PC-3 (cell line): ENCODE data around the gene BTN1A1. TPM values are rescaled to one million over a fixed set of nuclear protein-coding genes. Genes with fewer than 3 reads are reported as not detected.

ENCODE experiments used
- ATAC-seq: fragments of 200-7000 bp; cut with Tn5 transposase; 2 replicates; pipeline ENCODE4 v1.9.1; 2020; ENCODE audit warnings: mild to moderate bottlenecking, moderate library complexity
- BruUV-seq: library from RNA; stranded (reverse); fragments of 400-500 nt; replicated peaks from 2 replicates; lab custom pipeline; 2021; lab: Mats Ljungman, UMichigan
- CTCF ChIA-PET: fragments of 300-600 bp; sonication (Branson Sonifier 250); formaldehyde crosslinking; loops from one replicate; lab custom pipeline; 2022; ENCODE audit warnings: antibody characterized with exemption; lab: Charles Lee
- POLR2A ChIA-PET: fragments of 300-600 bp; sonication (Branson Sonifier 250); formaldehyde crosslinking; loops from one replicate; lab custom pipeline; 2022; ENCODE audit warnings: antibody characterized with exemption; ENCODE audit not compliant: unreplicated experiment; lab: Charles Lee
- DNase-seq: peaks from one replicate; pipeline ENCODE4 v3.0.0-alpha.2; 2015
- H2AFZ ChIP-seq: fragments of 300-600 bp; sonication (generic); 2 replicates; pipeline ENCODE4 v1.6.0; 2016; ENCODE audit warnings: antibody characterized with exemption, low read length
- H3F3A ChIP-seq: fragments of 300-600 bp; sonication (generic); one replicate; pipeline ENCODE4 v1.6.0; 2017; ENCODE audit warnings: antibody characterized with exemption, low read length, control low read depth, mild to moderate bottlenecking; ENCODE audit not compliant: unreplicated experiment
- H3K27ac ChIP-seq: fragments of 300-600 bp; sonication (generic); 2 replicates; pipeline ENCODE4 v1.5.1; 2016; ENCODE audit warnings: mild to moderate bottlenecking, low read length
- H3K27me3 ChIP-seq: fragments of 300-600 bp; sonication (generic); 2 replicates; pipeline ENCODE4 v1.6.1; 2016; ENCODE audit warnings: low read length, mixed read lengths
- H3K36me3 ChIP-seq: fragments of 300-600 bp; sonication (generic); 2 replicates; pipeline ENCODE4 v1.6.1; 2016; ENCODE audit warnings: low read depth, mixed run types, low read length, mixed read lengths
- H3K4me1 ChIP-seq: fragments of 300-600 bp; sonication (generic); 2 replicates; pipeline ENCODE4 v1.5.1; 2016; ENCODE audit warnings: low read length; ENCODE audit not compliant: insufficient read depth
- H3K4me2 ChIP-seq: fragments of 300-600 bp; sonication (generic); 2 replicates; pipeline ENCODE4 v1.6.0; 2016; ENCODE audit warnings: low read length
- H3K4me3 ChIP-seq: fragments of 300-600 bp; sonication (generic); 2 replicates; pipeline ENCODE4 v1.5.1; 2016; ENCODE audit warnings: mild to moderate bottlenecking, low read length, mixed read lengths
- H3K79me2 ChIP-seq: fragments of 300-600 bp; sonication (generic); 2 replicates; pipeline ENCODE4 v1.6.1; 2017; ENCODE audit warnings: low read length, mixed read lengths
- H3K9ac ChIP-seq: fragments of 300-600 bp; sonication (generic); 2 replicates; pipeline ENCODE4 v1.6.0; 2016; ENCODE audit warnings: mild to moderate bottlenecking, low read length
- H3K9me2 ChIP-seq: fragments of 300-600 bp; sonication (generic); replicated peaks from 2 replicates; pipeline ENCODE4 v1.6.1; 2016; ENCODE audit warnings: mixed run types, low read length, mixed read lengths
- H3K9me3 ChIP-seq: fragments of 300-600 bp; sonication (generic); 2 replicates; pipeline ENCODE4 v1.6.1; 2016; ENCODE audit warnings: low read length, mixed read lengths
- H4K20me1 ChIP-seq: fragments of 300-600 bp; sonication (generic); 2 replicates; pipeline ENCODE4 v1.6.1; 2016; ENCODE audit warnings: low read length, mixed read lengths
- EZH2 ChIP-seq: fragments of 300-600 bp; sonication (generic); IDR thresholded peaks from one replicate; pipeline ENCODE4 v1.6.1; 2017; ENCODE audit warnings: antibody characterized with exemption, mild to moderate bottlenecking, low read length; ENCODE audit not compliant: unreplicated experiment
- EZH2phosphoT487 ChIP-seq: fragments of 300-600 bp; sonication (generic); IDR thresholded peaks from 2 replicates; pipeline ENCODE4 v1.6.1; 2018; ENCODE audit warnings: mild to moderate bottlenecking, antibody characterized with exemption, low read length, borderline replicate concordance
- intact Hi-C: fragments of 100-400 bp; cut with micrococcal nuclease; formaldehyde crosslinking; loops from 2 replicates; pipeline ENCODE4 v1.9.0; 2023
- total RNA-seq: library from RNA; depleted of rRNA; stranded (reverse); fragments of >200 nt; gene quantifications from 2 replicates; pipeline ENCODE4 v1.2.3, GENCODE V29; 2014
- TF ChIP-seq, protein P1 (sequence below): fragments of 300-600 bp; sonication (generic); conservative IDR thresholded peaks from 2 replicates; pipeline ENCODE4 v1.5.1; 2017; ENCODE audit warnings: antibody characterized with exemption, low read depth, mild to moderate bottlenecking, low read length

BTN1A1 gene
- total RNA-seq, 1 experiment from 2014 or later: not detected

- intact Hi-C loops: loop anchor here (2.0 kb wide), 2 partner anchors 16 to 48 kb away; no protein-coding TSS in a partner anchor
- BruUV-seq: TSS peak; percentile 96
- TF ChIP-seq, protein P1, sequence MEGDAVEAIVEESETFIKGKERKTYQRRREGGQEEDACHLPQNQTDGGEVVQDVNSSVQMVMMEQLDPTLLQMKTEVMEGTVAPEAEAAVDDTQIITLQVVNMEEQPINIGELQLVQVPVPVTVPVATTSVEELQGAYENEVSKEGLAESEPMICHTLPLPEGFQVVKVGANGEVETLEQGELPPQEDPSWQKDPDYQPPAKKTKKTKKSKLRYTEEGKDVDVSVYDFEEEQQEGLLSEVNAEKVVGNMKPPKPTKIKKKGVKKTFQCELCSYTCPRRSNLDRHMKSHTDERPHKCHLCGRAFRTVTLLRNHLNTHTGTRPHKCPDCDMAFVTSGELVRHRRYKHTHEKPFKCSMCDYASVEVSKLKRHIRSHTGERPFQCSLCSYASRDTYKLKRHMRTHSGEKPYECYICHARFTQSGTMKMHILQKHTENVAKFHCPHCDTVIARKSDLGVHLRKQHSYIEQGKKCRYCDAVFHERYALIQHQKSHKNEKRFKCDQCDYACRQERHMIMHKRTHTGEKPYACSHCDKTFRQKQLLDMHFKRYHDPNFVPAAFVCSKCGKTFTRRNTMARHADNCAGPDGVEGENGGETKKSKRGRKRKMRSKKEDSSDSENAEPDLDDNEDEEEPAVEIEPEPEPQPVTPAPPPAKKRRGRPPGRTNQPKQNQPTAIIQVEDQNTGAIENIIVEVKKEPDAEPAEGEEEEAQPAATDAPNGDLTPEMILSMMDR: no peak
- TF ChIP-seq EZH2 (no peak), EZH2phosphoT487 (no peak)
- Histone ChIP-seq H3K27ac (peak overlapping the region; percentile 63), H3K27me3 (no peaks in the 10 kb centered on the region), H2AFZ (peak overlapping the region; percentile 93), H3K4me1 (peaks cover 15% of the 10 kb centered on the region), H4K20me1 (no peaks in the 10 kb centered on the region), H3K9me2 (no peaks in the 10 kb centered on the region), H3K4me3 (peak overlapping the region; percentile 61), H3K4me2 (peak overlapping the region; percentile 77), H3K36me3 (no peaks in the 10 kb centered on the region), H3F3A (no peaks in the 10 kb centered on the region), H3K79me2 (no peaks in the 10 kb centered on the region), H3K9me3 (no peaks in the 10 kb centered on the region), H3K9ac (peak overlapping the region; percentile 48)
- CTCF ChIA-PET: no interaction called here
- no peak for DNase-seq
- POLR2A ChIA-PET: no interaction called here
- peak; percentile 19 for ATAC-seq
These were observed 20.2 kb downstream of the BTN1A1 start for GRCh38 chr6:26520237-26520849.

GRCh38 chr6:26520850-26521599 is 20.9 kb downstream of the BTN1A1 start:
- ChIA-PET POLR2A (interaction anchor here (0.7 kb wide), 1 partner anchor 49 kb away, joined by 4 read pairs; no protein-coding TSS in a partner anchor), CTCF (no interaction called here)
- DNase-seq: peak; percentile 81
- peak; percentile 92 for ATAC-seq
- Histone ChIP-seq H3K36me3 (no peaks in the 10 kb centered on the region), H3K4me1 (peaks cover 15% of the 10 kb centered on the region), H2AFZ (peak overlapping the region; percentile 92), H3K27ac (no peak overlapping the region), H3K9me2 (no peaks in the 10 kb centered on the region), H3K79me2 (no peaks in the 10 kb centered on the region), H3F3A (no peaks in the 10 kb centered on the region), H3K4me3 (peak overlapping the region; percentile 75), H3K4me2 (peak overlapping the region; percentile 84), H3K9ac (peak overlapping the region; percentile 57), H4K20me1 (no peaks in the 10 kb centered on the region), H3K9me3 (no peaks in the 10 kb centered on the region), H3K27me3 (no peaks in the 10 kb centered on the region)
- intact Hi-C loops: loop anchor here (2.0 kb wide), 2 partner anchors 16 to 48 kb away; no protein-coding TSS in a partner anchor
- BruUV-seq: no TSS peak
- TF ChIP-seq, protein P1: no peak
- TF ChIP-seq EZH2phosphoT487: no peak
- no peak for TF ChIP-seq EZH2
